GM12872 (cell line): ENCODE measurements around the gene C2orf68.

Experiments used
- TF ChIP-seq, protein P1 (sequence below): IDR thresholded peaks from 3 replicates; pipeline ENCODE4 v1.5.1; 2011; ENCODE audit warnings: low read depth, mild to moderate bottlenecking, low read length, moderate library complexity; ENCODE audit not compliant: insufficient read depth

C2orf68 gene

DNA sequence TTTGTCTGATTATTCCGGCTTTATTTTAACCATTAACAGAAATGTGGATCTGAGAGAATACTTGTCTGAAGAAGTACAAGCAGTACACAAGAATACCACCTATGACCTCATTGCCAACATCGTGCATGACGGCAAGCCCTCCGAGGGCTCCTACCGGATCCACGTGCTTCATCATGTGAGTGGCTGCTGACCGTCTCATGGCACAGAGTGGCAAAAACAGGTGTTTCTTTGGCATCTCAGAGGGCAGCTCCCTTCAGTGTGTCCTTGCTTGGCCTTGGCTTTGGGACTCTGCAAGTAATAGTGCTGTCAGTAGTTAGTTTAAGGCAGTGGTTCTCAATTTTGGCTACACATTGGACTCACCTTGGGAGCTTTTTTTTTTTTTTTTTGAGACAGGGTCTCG is 33.0 kb upstream of the C2orf68 start:
- TF ChIP-seq, protein P1, sequence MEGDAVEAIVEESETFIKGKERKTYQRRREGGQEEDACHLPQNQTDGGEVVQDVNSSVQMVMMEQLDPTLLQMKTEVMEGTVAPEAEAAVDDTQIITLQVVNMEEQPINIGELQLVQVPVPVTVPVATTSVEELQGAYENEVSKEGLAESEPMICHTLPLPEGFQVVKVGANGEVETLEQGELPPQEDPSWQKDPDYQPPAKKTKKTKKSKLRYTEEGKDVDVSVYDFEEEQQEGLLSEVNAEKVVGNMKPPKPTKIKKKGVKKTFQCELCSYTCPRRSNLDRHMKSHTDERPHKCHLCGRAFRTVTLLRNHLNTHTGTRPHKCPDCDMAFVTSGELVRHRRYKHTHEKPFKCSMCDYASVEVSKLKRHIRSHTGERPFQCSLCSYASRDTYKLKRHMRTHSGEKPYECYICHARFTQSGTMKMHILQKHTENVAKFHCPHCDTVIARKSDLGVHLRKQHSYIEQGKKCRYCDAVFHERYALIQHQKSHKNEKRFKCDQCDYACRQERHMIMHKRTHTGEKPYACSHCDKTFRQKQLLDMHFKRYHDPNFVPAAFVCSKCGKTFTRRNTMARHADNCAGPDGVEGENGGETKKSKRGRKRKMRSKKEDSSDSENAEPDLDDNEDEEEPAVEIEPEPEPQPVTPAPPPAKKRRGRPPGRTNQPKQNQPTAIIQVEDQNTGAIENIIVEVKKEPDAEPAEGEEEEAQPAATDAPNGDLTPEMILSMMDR = no peak

DNA sequence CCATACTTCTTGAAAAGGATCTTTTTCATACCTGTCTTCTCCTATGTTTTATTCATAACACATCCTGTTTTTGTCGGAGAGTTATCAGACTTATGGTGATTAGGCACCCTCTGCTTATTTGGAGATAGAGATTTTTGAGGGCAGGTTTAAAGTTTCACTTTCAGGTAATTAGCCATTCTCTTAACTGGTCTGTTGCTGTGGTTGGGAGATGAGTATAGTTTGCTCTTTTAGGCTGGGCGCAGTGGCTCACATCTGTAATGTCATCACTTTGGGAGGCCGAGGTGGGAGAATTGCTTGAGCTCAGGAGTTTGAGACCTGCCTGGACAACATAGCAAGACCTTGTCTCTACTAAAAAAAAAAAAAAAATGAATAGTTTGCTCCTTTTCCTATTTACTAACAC is 30.9 kb upstream of the C2orf68 start:
- TF ChIP-seq, protein P1 = no peak

- TF ChIP-seq, protein P1 = no peak
Observed at GRCh38 chr2:85635636-85636035, 23.8 kb upstream of the C2orf68 start.

GRCh38 chr2:85635011-85635410 is 23.1 kb upstream of the C2orf68 start:
- TF ChIP-seq, protein P1 = no peak

- TF ChIP-seq, protein P1 = no peak
Observed at GRCh38 chr2:85631316-85631715, 19.4 kb upstream of the C2orf68 start.

DNA sequence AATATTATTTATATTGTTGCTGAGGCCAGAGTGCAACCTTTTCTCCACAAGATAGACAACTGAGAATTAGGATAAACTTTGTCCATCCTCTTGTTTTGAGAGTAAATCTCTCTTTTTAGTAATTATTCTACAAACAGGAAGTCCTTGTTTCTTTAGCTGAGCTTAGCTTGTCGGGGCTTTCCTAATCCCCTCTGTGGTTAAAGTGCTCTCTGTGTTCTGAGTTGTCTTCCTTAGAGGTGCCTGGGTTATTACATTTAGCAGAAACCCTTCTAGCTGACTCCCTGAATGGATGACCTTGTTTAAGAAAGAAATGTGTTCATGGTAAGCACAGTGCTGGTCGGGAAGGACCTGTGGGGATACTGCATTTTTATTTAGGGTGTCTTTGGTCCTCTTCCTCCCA is 16.8 kb upstream of the C2orf68 start:
- TF ChIP-seq, protein P1 = no peak

DNA sequence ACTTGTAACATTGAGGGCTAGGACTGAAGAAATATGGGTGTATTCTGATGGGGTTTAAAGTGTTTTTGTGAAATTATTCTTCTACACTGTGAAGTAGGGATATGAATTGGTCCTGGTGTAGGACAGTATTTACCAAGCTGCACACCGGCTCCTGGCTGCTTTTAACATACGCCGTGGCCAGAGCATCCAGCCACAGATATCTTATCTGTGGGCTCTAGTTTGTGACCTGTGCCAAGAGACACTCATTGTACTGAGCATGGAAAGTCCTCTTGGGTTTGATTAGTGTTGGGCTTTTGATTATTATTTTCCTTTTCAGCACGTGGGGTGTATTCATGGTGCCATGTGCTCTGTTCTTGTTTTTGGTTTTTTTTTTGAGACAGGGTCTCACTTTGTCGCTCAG is 12.1 kb upstream of the C2orf68 start:
- TF ChIP-seq, protein P1 = no peak

DNA sequence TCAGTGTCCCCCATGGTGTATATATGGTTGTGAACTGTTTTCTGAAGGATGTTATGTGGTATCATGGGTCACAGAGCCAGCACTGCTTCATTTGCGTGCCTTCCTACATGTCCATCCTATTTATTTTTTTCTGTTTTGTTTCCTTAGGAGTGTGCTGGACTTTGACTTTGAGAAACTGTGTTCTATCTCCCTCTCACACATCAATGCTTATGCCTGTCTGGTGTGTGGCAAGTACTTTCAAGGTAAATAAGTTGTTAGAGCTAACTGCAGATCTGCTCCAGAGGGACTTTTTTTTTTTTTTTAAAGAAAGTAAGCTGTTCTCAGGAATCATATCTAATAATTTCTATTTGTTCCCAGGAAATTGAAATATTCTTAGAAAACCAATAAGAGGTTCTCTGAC is 9.5 kb upstream of the C2orf68 start:
- TF ChIP-seq, protein P1 = no peak
